Chondrocyte (in vitro differentiated cells): Measurements from ENCODE around the gene SLC6A4. TPM values are rescaled to one million over a fixed set of nuclear protein-coding genes. Genes with fewer than 3 reads are reported as not detected.

Experiments used
- DNase-seq: peaks from one replicate; pipeline ENCODE4 v3.0.0; 2021; ENCODE audit warnings: mixed read lengths, low spot score
- H3K27ac Mint-ChIP-seq: one replicate; pipeline ENCODE4 v1.8.0; 2021; ENCODE audit warnings: mild to moderate bottlenecking, moderate library complexity, mixed read lengths; ENCODE audit not compliant: unreplicated experiment
- H3K27me3 Mint-ChIP-seq: 2 replicates; pipeline ENCODE4 v1.8.0; 2021; ENCODE audit warnings: low read depth, mixed read lengths
- H3K36me3 Mint-ChIP-seq: 2 replicates; pipeline ENCODE4 v1.8.0; 2021; ENCODE audit warnings: low read depth, mixed read lengths
- H3K4me1 Mint-ChIP-seq: 2 replicates; pipeline ENCODE4 v1.8.0; 2021; ENCODE audit warnings: low read depth, mild to moderate bottlenecking, mixed read lengths
- H3K4me3 Mint-ChIP-seq: one replicate; pipeline ENCODE4 v1.8.0; 2021; ENCODE audit warnings: mild to moderate bottlenecking, moderate library complexity, mixed read lengths; ENCODE audit not compliant: unreplicated experiment
- H3K9me3 Mint-ChIP-seq: 2 replicates; pipeline ENCODE4 v1.8.0; 2021; ENCODE audit warnings: low read depth, mixed read lengths
- total RNA-seq: library from RNA; stranded (reverse); gene quantifications from 3 replicates; pipeline ENCODE4 v1.2.1, GENCODE V29; 2021
- TF ChIP-seq, protein P1 (sequence below): fragments of 200-600 bp; sonication (generic); IDR thresholded peaks from 2 replicates; pipeline ENCODE4 v1.5.0; 2021; ENCODE audit warnings: antibody characterized with exemption, mild to moderate bottlenecking, moderate library complexity

SLC6A4 gene
- total RNA-seq, 1 donor from 2014 or later, result not detected

DNA sequence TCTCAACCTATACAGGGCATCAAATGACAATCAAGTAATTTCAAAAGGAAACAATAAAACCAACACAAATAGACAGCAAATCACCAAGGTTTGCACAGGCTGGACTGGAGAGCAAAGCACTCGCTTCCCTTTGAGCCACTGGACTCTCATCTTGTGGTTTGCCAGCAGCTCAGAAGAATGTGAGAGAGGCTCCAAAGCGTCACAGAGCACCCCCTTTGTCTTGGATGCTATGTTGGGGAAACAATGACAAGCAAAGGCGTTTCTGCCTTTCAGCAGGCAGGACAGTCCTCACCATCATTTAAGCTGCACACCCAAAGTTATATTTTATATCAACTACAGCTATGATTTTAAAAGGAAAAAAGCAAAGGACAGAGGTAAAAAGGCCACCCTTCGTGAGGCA, 13.2 kb downstream of the SLC6A4 start:
- peaks cover 18% of the 10 kb centered on the region for H3K4me1 Mint-ChIP-seq
- no peaks in the 10 kb centered on the region for H3K9me3 Mint-ChIP-seq
- no peaks in the 10 kb centered on the region for H3K36me3 Mint-ChIP-seq
- DNase-seq, result no peak
- no peak overlapping the region for H3K27ac Mint-ChIP-seq
- H3K4me3 Mint-ChIP-seq, result no peak overlapping the region
- TF ChIP-seq, protein P1, sequence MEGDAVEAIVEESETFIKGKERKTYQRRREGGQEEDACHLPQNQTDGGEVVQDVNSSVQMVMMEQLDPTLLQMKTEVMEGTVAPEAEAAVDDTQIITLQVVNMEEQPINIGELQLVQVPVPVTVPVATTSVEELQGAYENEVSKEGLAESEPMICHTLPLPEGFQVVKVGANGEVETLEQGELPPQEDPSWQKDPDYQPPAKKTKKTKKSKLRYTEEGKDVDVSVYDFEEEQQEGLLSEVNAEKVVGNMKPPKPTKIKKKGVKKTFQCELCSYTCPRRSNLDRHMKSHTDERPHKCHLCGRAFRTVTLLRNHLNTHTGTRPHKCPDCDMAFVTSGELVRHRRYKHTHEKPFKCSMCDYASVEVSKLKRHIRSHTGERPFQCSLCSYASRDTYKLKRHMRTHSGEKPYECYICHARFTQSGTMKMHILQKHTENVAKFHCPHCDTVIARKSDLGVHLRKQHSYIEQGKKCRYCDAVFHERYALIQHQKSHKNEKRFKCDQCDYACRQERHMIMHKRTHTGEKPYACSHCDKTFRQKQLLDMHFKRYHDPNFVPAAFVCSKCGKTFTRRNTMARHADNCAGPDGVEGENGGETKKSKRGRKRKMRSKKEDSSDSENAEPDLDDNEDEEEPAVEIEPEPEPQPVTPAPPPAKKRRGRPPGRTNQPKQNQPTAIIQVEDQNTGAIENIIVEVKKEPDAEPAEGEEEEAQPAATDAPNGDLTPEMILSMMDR, result no peak
- peaks cover 9% of the 10 kb centered on the region for H3K27me3 Mint-ChIP-seq

DNA sequence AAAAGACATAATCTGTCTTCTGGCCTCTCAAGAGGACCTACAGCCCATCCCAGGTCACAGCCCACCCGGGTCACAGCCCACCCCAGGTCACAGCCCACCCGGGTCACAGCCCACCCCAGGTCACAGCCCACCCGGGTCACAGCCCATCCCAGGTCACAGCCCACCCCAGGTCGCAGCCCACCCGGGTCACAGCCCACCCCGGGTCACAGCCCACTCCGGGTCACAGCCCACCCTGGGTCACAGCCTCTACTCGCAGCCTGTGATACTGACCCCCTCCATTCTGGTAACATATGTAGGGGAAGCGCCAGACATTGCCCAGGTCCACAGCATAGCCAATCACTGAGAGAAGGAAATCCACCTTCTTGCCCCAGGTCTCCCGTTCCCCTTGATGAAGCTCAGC, 14.2 kb downstream of the SLC6A4 start:
- H3K4me3 Mint-ChIP-seq, result no peak overlapping the region
- peaks cover 7% of the 10 kb centered on the region for H3K27me3 Mint-ChIP-seq

DNA sequence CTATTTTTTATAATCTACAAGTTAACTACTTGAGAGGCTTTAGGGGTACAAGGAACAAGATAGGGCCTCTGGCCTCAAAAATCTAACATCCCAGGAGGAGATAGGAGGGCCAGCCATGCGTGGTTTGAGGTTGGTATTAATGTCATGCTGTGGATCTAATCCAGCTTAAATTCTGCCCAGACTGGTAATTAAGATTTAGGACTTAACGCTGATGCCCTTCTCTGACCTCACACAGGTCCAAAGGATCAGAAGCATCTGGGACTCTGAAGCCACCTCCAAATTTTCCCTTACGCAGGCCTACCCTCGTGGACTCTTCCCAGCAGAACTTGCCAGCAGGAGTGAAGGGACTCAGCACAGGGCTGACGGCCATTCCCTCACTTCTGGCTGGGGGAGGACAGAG, 15.1 kb downstream of the SLC6A4 start:
- DNase-seq, result no peak
- no peak overlapping the region for H3K27ac Mint-ChIP-seq
- H3K36me3 Mint-ChIP-seq, result no peaks in the 10 kb centered on the region
- TF ChIP-seq, protein P1, result no peak
- H3K4me1 Mint-ChIP-seq, result peaks cover 9% of the 10 kb centered on the region
- no peak overlapping the region for H3K4me3 Mint-ChIP-seq
- H3K27me3 Mint-ChIP-seq, result peaks cover 7% of the 10 kb centered on the region
- H3K9me3 Mint-ChIP-seq, result no peaks in the 10 kb centered on the region

More for the DNA sequence above, 14.2 kb downstream of the SLC6A4 start:
- Mint-ChIP-seq H3K27ac (no peak overlapping the region), H3K9me3 (no peaks in the 10 kb centered on the region), H3K36me3 (no peaks in the 10 kb centered on the region), H3K4me1 (peaks cover 13% of the 10 kb centered on the region)
- DNase-seq, result no peak
- TF ChIP-seq, protein P1, result no peak

DNA sequence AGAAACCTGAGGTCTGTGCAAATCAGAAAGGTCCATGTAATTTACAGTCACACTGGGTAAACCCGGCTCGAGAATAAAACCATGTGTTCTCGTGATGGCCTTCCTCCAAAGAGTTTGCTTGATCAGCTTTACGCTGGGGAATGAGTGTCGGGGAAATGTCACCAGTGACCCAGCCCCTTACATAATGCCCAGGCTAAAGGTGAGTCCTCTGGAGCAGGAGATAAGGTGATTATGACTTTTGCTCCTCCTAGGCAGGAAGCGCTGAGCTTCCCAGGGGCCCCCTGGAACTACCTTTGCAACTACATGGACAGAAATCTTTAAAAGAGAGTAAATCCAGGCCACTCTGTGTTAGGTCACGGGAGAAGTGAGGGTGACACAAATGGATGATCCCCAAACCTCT, 15.7 kb downstream of the SLC6A4 start:
- Mint-ChIP-seq H3K27me3 (peaks cover 7% of the 10 kb centered on the region), H3K9me3 (no peaks in the 10 kb centered on the region), H3K36me3 (no peaks in the 10 kb centered on the region), H3K4me1 (peaks cover 4% of the 10 kb centered on the region), H3K27ac (no peak overlapping the region), H3K4me3 (no peak overlapping the region)
- DNase-seq, result no peak
- TF ChIP-seq, protein P1, result no peak

DNA sequence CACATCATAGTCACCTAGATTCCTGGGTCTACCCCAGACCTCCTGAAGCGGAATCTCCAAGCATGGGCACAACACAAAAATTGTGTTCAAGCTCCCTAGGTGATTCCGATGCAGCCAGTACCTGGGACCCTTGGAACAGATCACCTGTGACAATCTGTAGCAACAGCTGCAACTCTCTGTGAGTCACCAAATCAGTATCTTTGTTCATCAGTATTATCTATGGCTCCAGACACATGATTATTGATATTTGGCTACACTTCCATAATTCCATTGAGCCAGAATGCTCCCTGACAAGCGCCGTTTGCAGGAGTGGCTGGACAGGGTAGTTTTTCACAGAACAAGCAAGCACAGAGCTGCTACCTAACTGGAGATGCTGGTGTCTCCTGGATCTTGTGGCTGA, 16.2 kb downstream of the SLC6A4 start:
- no peaks in the 10 kb centered on the region for H3K9me3 Mint-ChIP-seq
- TF ChIP-seq, protein P1, result no peak
- no peak overlapping the region for H3K4me3 Mint-ChIP-seq
- DNase-seq, result no peak
- peaks cover 7% of the 10 kb centered on the region for H3K27me3 Mint-ChIP-seq
- no peaks in the 10 kb centered on the region for H3K4me1 Mint-ChIP-seq
- H3K27ac Mint-ChIP-seq, result no peak overlapping the region
- H3K36me3 Mint-ChIP-seq, result no peaks in the 10 kb centered on the region
